Pancreas (tissue), 10 donors: Measurements from ENCODE around the gene IMMP1L. TPM values are rescaled to one million over a fixed set of nuclear protein-coding genes. Genes with fewer than 3 reads are reported as not detected.
A peak's percentile ranks its signal among the peaks of the same experiment; 100 is the strongest.

Experiments used
- ATAC-seq, 4 donors: fragments of 200-7000 bp; cut with Tn5 transposase; one replicate each; pipeline versions ENCODE4 v1.8.0 to v1.9.1; 2020; ENCODE audit warnings: mild to moderate bottlenecking in 4 of 4, moderate library complexity in 4 of 4
- DNase-seq, 6 donors: peaks; one replicate each; pipeline ENCODE4 v3.0.0-alpha.2; 2020
- FAIRE-seq: peaks from 2 replicates; lab custom pipeline; 2012; peaks lifted over from hg19 to GRCh38; lab: Jason Lieb, UNC
- H3K27ac ChIP-seq, 4 donors: fragments of 200-600 bp; sonication (generic); 1 replicate in 3 of 4; 2 replicates in 1 of 4; pipeline versions ENCODE4 v1.5.0 to v1.8.0; 2020
- H3K27me3 ChIP-seq, 4 donors: fragments of 200-600 bp; one replicate each; pipeline ENCODE4 v1.8.0; 2021
- H3K36me3 ChIP-seq, 3 donors: fragments of 200-600 bp; sonication (generic) in 1 of 3; one replicate each; pipeline versions ENCODE4 v1.5.0 to v1.8.0; 2020 to 2021
- H3K4me1 ChIP-seq, 3 donors: fragments of 200-600 bp; one replicate each; pipeline ENCODE4 v1.8.0; 2021
- H3K4me3 ChIP-seq, 4 donors: fragments of 200-600 bp; sonication (generic) in 2 of 4; one replicate each; pipeline versions ENCODE4 v1.5.0 to v1.8.0; 2020 to 2021
- H3K9me3 ChIP-seq, 4 donors: fragments of 200-600 bp; one replicate each; pipeline ENCODE4 v1.8.0; 2021
- CTCF ChIP-seq, 4 donors: fragments of 200-600 bp; sonication (generic) in 3 of 4; IDR thresholded peaks; one replicate each; pipeline versions ENCODE4 v1.5.0 to v1.8.0; 2021; ENCODE audit warnings: antibody characterized with exemption in 4 of 4
- WGBS, 2 donors: extraction: QIAGEN DNeasy Blood & Tissue Kit; methylation state at CpG; one replicate each; pipeline ENCODE4 v1.1.7; 2013; 5-methylcytosine and 5-hydroxymethylcytosine counted together
- intact Hi-C, 3 donors: fragments of 100-400 bp; cut with DNase I; formaldehyde crosslinking; loops; one replicate each; pipeline versions ENCODE4 v1.11.1 to v1.14.2; 2022
- polyA plus RNA-seq, 2 donors: library from polyadenylated mRNA; stranded (reverse); fragments of 200-250 nt; gene quantifications; one replicate each; pipeline ENCODE4 v1.2.3, GENCODE V29; 2013
- total RNA-seq, 6 donors: library from RNA; stranded (reverse); fragmentation: NEBNext Ultra II Directional in 4 of 6; extraction: Animal tissue kit (Norgen Biotek cat#: 25700) in 4 of 6; gene quantifications; one replicate each; pipeline versions ENCODE4 v1.2.1 to v1.2.4, GENCODE V29; 2021 to 2023
- donor health status: healthy with polysubstance abuse.
- donor health status: DM: no; HTN: no; CAD: no; lungs with moderate emphysema.
- donor health status: DM: no; HTN: no; CAD: no.
- donor health status: control.
- donor health status: control.
- donor health status: Bipolar disorder and iron deficiency.
- donor health status: DM: yes; HTN: yes; CAD: no.
- donor health status: DM: no; HTN: no; CAD: no.
- donor health status: DM: no; HTN: no; CAD: no.
- donor health status: DM: yes; HTN: yes; CAD: no.

Gene IMMP1L
- total and polyA plus RNA-seq, 8 donors: 6.3 to 55.7 (median 12.8) TPM

GRCh38 chr11:31455177-31455576, 54.2 kb downstream of the IMMP1L start:
- Histone ChIP-seq H3K27me3 (no peaks in the 10 kb centered on the region), H3K4me1 (no peaks in the 10 kb centered on the region), H3K4me3 (no peak overlapping the region), H3K36me3 (peaks cover 0 to 3% (median 0%) of the 10 kb centered on the region in 3 donors), H3K9me3 (peaks cover 0 to 3% (median 0%) of the 10 kb centered on the region in 4 donors), H3K27ac (no peak overlapping the region)
- WGBS, 2 donors: 93 to 97% methylated on average over 3 of the region's 3 CpGs
- no peak for TF ChIP-seq CTCF (IDR thresholded peaks at IDR 0.05)
- FAIRE-seq (no peak), DNase-seq (no peak), ATAC-seq (no peak)
- intact Hi-C loops: no loop called here

- intact Hi-C loops: no loop called here
- 84 to 90% methylated on average over 1 of the region's 1 CpG for WGBS, 2 donors
- ATAC-seq (no peak), FAIRE-seq (no peak), DNase-seq (no peak)
- Histone ChIP-seq H3K9me3 (no peaks in the 10 kb centered on the region), H3K27ac (no peak overlapping the region), H3K36me3 (peaks cover 0 to 9% (median 0%) of the 10 kb centered on the region in 3 donors), H3K4me1 (no peaks in the 10 kb centered on the region), H3K27me3 (no peaks in the 10 kb centered on the region), H3K4me3 (no peak overlapping the region)
- TF ChIP-seq CTCF (IDR thresholded peaks at IDR 0.05): no peak
Observed at GRCh38 chr11:31450841-31451240, 58.6 kb downstream of the IMMP1L start.

- Histone ChIP-seq H3K27ac (no peak overlapping the region), H3K4me1 (no peaks in the 10 kb centered on the region)
- no peak for FAIRE-seq
Observed at GRCh38 chr11:31449040-31449439, 60.4 kb downstream of the IMMP1L start.

GRCh38 chr11:31445621-31446020, 63.8 kb downstream of the IMMP1L start:
- Histone ChIP-seq H3K4me1 (no peaks in the 10 kb centered on the region), H3K9me3 (no peaks in the 10 kb centered on the region), H3K27ac (no peak overlapping the region), H3K27me3 (no peaks in the 10 kb centered on the region), H3K4me3 (no peak overlapping the region), H3K36me3 (peaks cover 0 to 6% (median 0%) of the 10 kb centered on the region in 3 donors)
- no peak for TF ChIP-seq CTCF (IDR thresholded peaks at IDR 0.05)
- FAIRE-seq: no peak
- 95 to 98% methylated on average over 4 of the region's 4 CpGs for WGBS, 2 donors
- ATAC-seq: no peak
- no peak for DNase-seq
- intact Hi-C loops: no loop called here

More at GRCh38 chr11:31449040-31449439, 60.4 kb downstream of the IMMP1L start:
- DNase-seq: no peak
- Histone ChIP-seq H3K27me3 (no peaks in the 10 kb centered on the region), H3K36me3 (peaks cover 0 to 9% (median 0%) of the 10 kb centered on the region in 3 donors), H3K4me3 (no peak overlapping the region), H3K9me3 (no peaks in the 10 kb centered on the region)
- ATAC-seq: peak in 3 of 4 donors; percentile 18 to 77 (median 25)
- 72 to 77% methylated on average over 2 of the region's 2 CpGs for WGBS, 2 donors
- intact Hi-C loops: no loop called here
- no peak for TF ChIP-seq CTCF (IDR thresholded peaks at IDR 0.05)

- intact Hi-C loops: no loop called here
- ATAC-seq (no peak), FAIRE-seq (no peak), DNase-seq (no peak)
- TF ChIP-seq CTCF (IDR thresholded peaks at IDR 0.05): no peak
- no peaks in the 10 kb centered on the region for H3K4me1 ChIP-seq
- no peak overlapping the region for H3K27ac ChIP-seq
- 86 to 92% methylated on average over 3 of the region's 3 CpGs for WGBS, 2 donors
- no peak overlapping the region for H3K4me3 ChIP-seq
- H3K27me3 ChIP-seq: no peaks in the 10 kb centered on the region
- no peaks in the 10 kb centered on the region for H3K9me3 ChIP-seq
- peaks cover 0 to 6% (median 0%) of the 10 kb centered on the region in 3 donors for H3K36me3 ChIP-seq
Observed at GRCh38 chr11:31443802-31444201, 65.6 kb downstream of the IMMP1L start.
